Upper lobe of left lung (tissue), 4 donors: ENCODE data around the gene NEURL1.

ENCODE experiments used
- CTCF ChIP-seq, 6 experiments: fragments of 450-650 bp in 4 of 6; fragments of 200-600 bp in 2 of 6; sonication (generic) in 2 of 6; IDR thresholded peaks; one replicate each; pipeline ENCODE4 v1.5.1; 2016 to 2019; ENCODE audit warnings: antibody characterized with exemption in 6 of 6
- EP300 ChIP-seq, 4 donors: sonication (generic); formaldehyde crosslinking; IDR thresholded peaks; one replicate each; pipeline ENCODE4 v1.5.1; 2017; ENCODE audit warnings: antibody characterized with exemption in 4 of 4, control low read depth in 2 of 4
- POLR2AphosphoS5 ChIP-seq, 2 donors: sonication (generic); formaldehyde crosslinking; IDR thresholded peaks; one replicate each; pipeline ENCODE4 v1.5.1; 2017; ENCODE audit warnings: antibody characterized with exemption in 2 of 2

DNA sequence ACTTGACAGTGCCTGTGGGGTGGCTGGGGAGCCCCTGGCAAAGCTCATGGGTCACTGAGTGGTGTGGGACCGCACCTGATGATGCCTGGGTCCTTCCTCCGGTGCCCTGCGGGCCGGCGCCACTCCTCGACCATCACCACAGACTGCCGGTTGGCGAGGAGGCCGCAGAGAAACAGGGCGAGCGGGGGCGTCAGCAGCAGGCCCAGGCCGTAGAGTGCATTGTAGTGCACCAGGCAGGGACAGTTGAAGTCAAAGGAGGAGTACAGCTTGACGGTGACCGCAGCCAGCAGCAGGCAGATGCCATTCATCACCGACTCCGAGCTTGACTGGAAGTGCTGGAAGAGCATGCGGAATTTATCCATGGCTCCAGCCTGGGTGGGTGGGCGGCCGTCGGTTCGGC lies 14.8 kb upstream of the NEURL1 start:
- TF ChIP-seq EP300 (IDR thresholded peaks at IDR 0.05) (no peak), CTCF (IDR thresholded peaks at IDR 0.05) (no peak), POLR2AphosphoS5 (IDR thresholded peaks at IDR 0.05) (no peak)
